Nephron (organoid): Measurements from ENCODE around the gene SVBP.

Experiments
- H3K27ac Mint-ChIP-seq, 3 experiments: 2 replicates each; pipeline ENCODE4 v1.8.0; 2020; ENCODE audit warnings: mixed read lengths in 3 of 3, mild to moderate bottlenecking in 2 of 3, moderate library complexity in 1 of 3
- H3K27me3 Mint-ChIP-seq: 2 replicates; pipeline ENCODE4 v1.8.0; 2021; ENCODE audit warnings: low read depth, mild to moderate bottlenecking, moderate library complexity, mixed read lengths
- H3K36me3 Mint-ChIP-seq: 2 replicates; pipeline ENCODE4 v1.8.0; 2020; ENCODE audit warnings: low read depth, mixed read lengths
- H3K4me1 Mint-ChIP-seq: 2 replicates; pipeline ENCODE4 v1.8.0; 2020; ENCODE audit warnings: mixed read lengths
- H3K4me3 Mint-ChIP-seq, 3 experiments: 2 replicates each; pipeline ENCODE4 v1.8.0; 2020; ENCODE audit warnings: mild to moderate bottlenecking in 3 of 3, mixed read lengths in 3 of 3, moderate library complexity in 2 of 3
- H3K9me3 Mint-ChIP-seq: 2 replicates; pipeline ENCODE4 v1.8.0; 2020; ENCODE audit warnings: mixed read lengths
- TF ChIP-seq, protein P1 (sequence below), 3 experiments: fragments of 200-600 bp; sonication (generic); IDR thresholded peaks; one replicate each; pipeline ENCODE4 v1.5.0; 2021; ENCODE audit warnings: antibody characterized with exemption in 3 of 3; ENCODE audit not compliant: unreplicated experiment in 3 of 3

Gene SVBP

DNA sequence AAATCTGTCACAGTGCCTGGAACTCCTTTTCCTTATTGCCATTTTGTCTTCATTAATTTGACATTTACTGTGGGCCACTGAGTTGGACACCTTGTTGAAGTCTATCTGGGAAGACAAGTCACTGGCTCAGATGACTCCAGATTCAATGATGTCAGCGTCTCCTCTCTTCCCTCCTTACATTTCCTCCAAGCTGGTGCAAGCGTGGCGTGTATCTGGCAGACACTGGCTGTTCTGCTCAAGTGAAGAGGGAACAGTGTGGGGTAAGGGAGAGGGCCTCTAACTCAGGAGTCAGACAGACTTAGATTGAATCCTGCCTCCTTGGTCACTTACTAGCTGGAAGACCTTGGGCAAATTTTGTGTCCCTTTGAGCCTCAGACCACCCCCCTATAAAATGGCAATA lies 20.5 kb upstream of the SVBP start:
- no peaks in the 10 kb centered on the region for H3K27me3 Mint-ChIP-seq
- peaks cover 2% of the 10 kb centered on the region for H3K4me1 Mint-ChIP-seq
- no peaks in the 10 kb centered on the region for H3K9me3 Mint-ChIP-seq
- H3K4me3 Mint-ChIP-seq: no peak overlapping the region
- H3K36me3 Mint-ChIP-seq: peaks cover 7% of the 10 kb centered on the region
- TF ChIP-seq, protein P1, sequence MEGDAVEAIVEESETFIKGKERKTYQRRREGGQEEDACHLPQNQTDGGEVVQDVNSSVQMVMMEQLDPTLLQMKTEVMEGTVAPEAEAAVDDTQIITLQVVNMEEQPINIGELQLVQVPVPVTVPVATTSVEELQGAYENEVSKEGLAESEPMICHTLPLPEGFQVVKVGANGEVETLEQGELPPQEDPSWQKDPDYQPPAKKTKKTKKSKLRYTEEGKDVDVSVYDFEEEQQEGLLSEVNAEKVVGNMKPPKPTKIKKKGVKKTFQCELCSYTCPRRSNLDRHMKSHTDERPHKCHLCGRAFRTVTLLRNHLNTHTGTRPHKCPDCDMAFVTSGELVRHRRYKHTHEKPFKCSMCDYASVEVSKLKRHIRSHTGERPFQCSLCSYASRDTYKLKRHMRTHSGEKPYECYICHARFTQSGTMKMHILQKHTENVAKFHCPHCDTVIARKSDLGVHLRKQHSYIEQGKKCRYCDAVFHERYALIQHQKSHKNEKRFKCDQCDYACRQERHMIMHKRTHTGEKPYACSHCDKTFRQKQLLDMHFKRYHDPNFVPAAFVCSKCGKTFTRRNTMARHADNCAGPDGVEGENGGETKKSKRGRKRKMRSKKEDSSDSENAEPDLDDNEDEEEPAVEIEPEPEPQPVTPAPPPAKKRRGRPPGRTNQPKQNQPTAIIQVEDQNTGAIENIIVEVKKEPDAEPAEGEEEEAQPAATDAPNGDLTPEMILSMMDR (IDR thresholded peaks at IDR 0.05; ENCODE audit: unreplicated experiment in 3 of 3): no peak
- H3K27ac Mint-ChIP-seq: no peak overlapping the region

DNA sequence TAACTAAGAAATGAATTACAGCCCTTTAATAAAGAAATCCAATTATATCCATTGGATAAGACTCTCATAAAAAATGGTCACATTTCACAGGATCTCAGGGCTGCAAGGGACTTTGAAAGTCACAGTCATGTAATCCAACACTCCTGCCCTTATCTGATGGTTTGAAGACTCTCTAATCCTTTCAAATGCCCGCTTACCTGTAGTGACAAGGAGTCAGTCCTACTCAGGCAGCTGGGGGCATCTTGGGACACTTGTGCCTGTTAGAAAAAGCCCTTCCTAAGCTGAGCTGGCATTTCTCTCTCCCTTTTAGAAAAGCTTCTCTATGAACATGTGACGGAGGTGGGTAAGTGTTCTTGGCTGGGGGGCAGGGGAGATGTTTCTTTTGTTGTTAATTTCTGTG lies 18.2 kb upstream of the SVBP start:
- Mint-ChIP-seq H3K4me1 (peaks cover 5% of the 10 kb centered on the region), H3K9me3 (no peaks in the 10 kb centered on the region), H3K36me3 (peaks cover 6% of the 10 kb centered on the region), H3K4me3 (no peak overlapping the region), H3K27me3 (no peaks in the 10 kb centered on the region), H3K27ac (no peak overlapping the region)
- TF ChIP-seq, protein P1 (IDR thresholded peaks at IDR 0.05; ENCODE audit: unreplicated experiment in 3 of 3): no peak

DNA sequence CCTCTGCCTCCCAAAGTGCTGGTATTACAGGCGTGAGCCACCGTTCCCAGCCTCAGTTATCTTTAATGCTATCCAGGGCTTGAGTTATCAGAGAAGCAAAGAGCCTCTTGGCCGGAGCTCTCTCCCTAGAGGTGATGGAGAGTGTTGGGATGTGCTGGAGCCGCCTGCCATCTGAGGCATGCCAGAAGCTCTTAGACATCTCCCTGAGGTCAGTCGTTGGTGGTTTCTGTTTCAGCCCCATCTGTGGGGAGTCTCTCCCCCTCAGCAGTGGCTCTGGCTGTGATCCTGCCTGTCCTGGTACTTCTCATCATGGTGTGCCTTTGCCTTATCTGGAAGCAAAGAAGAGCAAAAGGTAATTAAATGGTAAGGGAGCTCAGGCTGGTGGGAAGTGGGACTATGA lies 17.6 kb upstream of the SVBP start:
- H3K4me1 Mint-ChIP-seq: peaks cover 5% of the 10 kb centered on the region
- no peak overlapping the region for H3K4me3 Mint-ChIP-seq
- no peaks in the 10 kb centered on the region for H3K27me3 Mint-ChIP-seq
- H3K36me3 Mint-ChIP-seq: no peaks in the 10 kb centered on the region
- H3K27ac Mint-ChIP-seq: no peak overlapping the region
- TF ChIP-seq, protein P1 (IDR thresholded peaks at IDR 0.05; ENCODE audit: unreplicated experiment in 3 of 3): no peak
- no peaks in the 10 kb centered on the region for H3K9me3 Mint-ChIP-seq

DNA sequence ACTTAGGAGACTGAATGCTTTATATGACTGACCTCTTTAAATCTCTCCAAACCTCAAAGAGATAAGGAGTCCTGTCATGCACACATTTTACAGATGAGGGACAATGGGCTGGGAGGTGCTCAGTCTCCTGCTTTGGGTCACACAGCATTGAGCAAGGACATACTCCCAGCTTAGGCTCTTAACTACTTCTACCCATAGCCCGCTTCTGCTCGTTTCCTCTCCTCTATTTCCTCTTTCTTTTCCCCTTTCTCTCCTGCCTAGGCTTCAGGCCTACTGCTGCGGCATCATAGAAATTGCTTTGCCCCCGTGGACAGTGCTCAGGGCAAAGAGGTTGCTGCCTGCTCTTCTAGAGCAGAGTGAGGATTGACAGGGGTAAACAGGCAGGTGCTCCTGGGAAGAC lies 16.8 kb upstream of the SVBP start:
- no peaks in the 10 kb centered on the region for H3K27me3 Mint-ChIP-seq
- TF ChIP-seq, protein P1 (IDR thresholded peaks at IDR 0.05; ENCODE audit: unreplicated experiment in 3 of 3): no peak
- peaks cover 5% of the 10 kb centered on the region for H3K4me1 Mint-ChIP-seq
- no peak overlapping the region for H3K4me3 Mint-ChIP-seq
- no peaks in the 10 kb centered on the region for H3K36me3 Mint-ChIP-seq
- no peak overlapping the region for H3K27ac Mint-ChIP-seq
- H3K9me3 Mint-ChIP-seq: no peaks in the 10 kb centered on the region

DNA sequence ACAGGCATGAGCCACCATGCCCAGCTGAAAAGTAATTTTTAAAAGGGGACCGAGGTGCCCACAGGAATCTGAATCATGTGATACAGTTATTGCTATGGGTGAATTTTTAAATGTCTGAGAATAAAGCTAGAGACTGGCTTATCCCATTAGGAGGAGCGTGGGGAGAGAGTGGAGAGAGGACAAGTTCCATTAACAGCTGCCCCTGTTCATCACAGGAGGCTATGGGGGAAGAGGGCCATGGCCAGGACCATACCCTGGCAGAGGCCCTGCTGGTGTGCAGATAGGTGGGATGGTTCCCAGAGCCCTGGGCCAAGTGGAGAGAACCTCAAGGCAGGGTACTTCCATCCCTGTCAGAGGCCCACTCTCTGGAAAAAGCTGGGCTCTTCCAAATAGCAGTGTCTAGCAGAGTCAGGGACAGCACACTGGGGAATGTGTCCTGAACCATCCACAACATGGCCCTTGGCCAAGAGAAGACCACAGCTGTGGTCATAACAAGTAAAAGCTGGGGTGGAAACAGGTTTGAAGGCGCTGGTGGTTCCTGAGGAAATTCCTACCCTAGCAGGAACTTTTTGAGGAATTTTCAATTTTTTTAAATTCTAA lies 15.5 kb upstream of the SVBP start:
- Mint-ChIP-seq H3K9me3 (no peaks in the 10 kb centered on the region), H3K4me1 (peaks cover 5% of the 10 kb centered on the region), H3K36me3 (no peaks in the 10 kb centered on the region), H3K4me3 (no peak overlapping the region), H3K27ac (no peak overlapping the region), H3K27me3 (no peaks in the 10 kb centered on the region)
- TF ChIP-seq, protein P1 (IDR thresholded peaks at IDR 0.05; ENCODE audit: unreplicated experiment in 3 of 3): no peak

DNA sequence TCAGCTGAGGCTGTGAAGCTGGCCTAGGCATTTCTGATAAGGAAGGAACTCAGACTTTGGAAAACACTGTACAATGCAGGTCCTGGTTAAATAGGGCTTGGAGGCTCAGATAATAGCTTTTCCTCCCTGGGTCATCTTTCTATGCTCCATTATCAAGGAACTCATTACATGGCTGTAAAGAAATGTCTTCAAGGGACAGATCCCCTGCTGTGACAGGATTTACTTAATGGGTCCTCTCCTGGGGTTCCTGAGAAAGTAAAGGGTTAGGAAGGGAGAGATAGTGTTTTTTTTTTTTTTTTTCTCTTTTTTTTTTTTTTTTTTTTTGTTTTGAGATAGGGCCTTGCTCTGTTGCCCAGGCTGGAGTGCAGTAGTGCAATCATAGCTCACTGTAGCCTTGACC lies 14.1 kb upstream of the SVBP start:
- H3K4me3 Mint-ChIP-seq: no peak overlapping the region
- no peaks in the 10 kb centered on the region for H3K9me3 Mint-ChIP-seq
- H3K27ac Mint-ChIP-seq: no peak overlapping the region
- peaks cover 5% of the 10 kb centered on the region for H3K4me1 Mint-ChIP-seq
- TF ChIP-seq, protein P1 (IDR thresholded peaks at IDR 0.05; ENCODE audit: unreplicated experiment in 3 of 3): no peak
- no peaks in the 10 kb centered on the region for H3K36me3 Mint-ChIP-seq
- no peaks in the 10 kb centered on the region for H3K27me3 Mint-ChIP-seq
